Neural progenitor cell (in vitro differentiated cells): Measurements from ENCODE around the gene JAM2. TPM values are rescaled to one million over a fixed set of nuclear protein-coding genes. Genes with fewer than 3 reads are reported as not detected.

Experiments
- total RNA-seq: library from RNA; depleted of rRNA; stranded (reverse); fragments of >200 nt; gene quantifications from 2 replicates; pipeline ENCODE4 v1.2.3, GENCODE V29; 2015; ENCODE audit warnings: low replicate concordance

The JAM2 gene
- total RNA-seq, 1 donor from 2014 or later: 1.9 TPM

Other genes starting within 250 kb of the JAM2 start
- gene MRPL39, start 31.8 kb upstream of the JAM2 start, total RNA-seq: 35.5 and 63.1 TPM in 2 replicates
- 92.3 and 156 TPM in 2 replicates for gene ATP5PF, start 95.6 kb downstream of the JAM2 start, total RNA-seq
- 39.0 and 66.5 TPM in 2 replicates for gene GABPA, start 95.7 kb downstream of the JAM2 start, total RNA-seq